ENCODE results near the gene ITIH2.

DNA sequence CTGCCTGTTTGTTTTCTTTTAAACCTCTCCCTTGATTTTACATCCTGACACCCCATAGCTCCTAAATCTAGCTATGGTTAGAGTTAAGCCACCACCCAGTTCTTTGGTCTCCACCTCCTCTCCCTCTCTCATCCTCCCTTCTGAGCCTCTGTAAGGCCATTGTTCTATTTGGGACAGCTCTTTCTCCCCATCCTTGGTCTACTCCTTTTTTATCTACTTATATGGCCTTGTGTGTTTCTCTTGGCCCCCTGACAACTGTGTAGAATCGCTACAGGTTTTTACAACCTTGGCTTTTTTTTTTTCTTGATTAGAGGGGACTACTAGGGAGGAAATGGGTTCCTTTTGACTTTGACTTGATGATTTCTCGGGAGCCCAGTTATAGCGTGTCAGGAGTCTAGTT lies 33.0 kb upstream of the ITIH2 start:
- TF ChIP-seq POLR2A (IDR thresholded peaks at IDR 0.05) = no peak
- TF ChIP-seq EP300 (IDR thresholded peaks at IDR 0.05) = no peak

All from gastroesophageal sphincter (tissue), 2 donors.